GM19193 (cell line): ENCODE results near the gene CLEC19A.

Experiments
- POLR2A ChIP-seq: IDR thresholded peaks from 4 replicates; pipeline ENCODE4 v1.6.1; 2011; ENCODE audit not compliant: insufficient read depth, insufficient read length; ENCODE audit errors: extremely low read depth

Gene CLEC19A

GRCh38 chr16:19269098-19269497 lies 16.4 kb upstream of the CLEC19A start:
- no peak for TF ChIP-seq POLR2A

- no peak for TF ChIP-seq POLR2A
These were observed 11.2 kb upstream of the CLEC19A start for GRCh38 chr16:19274165-19274797.

- TF ChIP-seq POLR2A, result no peak
These were observed 7.1 kb upstream of the CLEC19A start for GRCh38 chr16:19278403-19278802.

GRCh38 chr16:19281246-19281645 lies 4.3 kb upstream of the CLEC19A start:
- no peak for TF ChIP-seq POLR2A

- TF ChIP-seq POLR2A, result no peak
These were observed 3.4 kb upstream of the CLEC19A start for GRCh38 chr16:19282101-19282500.

GRCh38 chr16:19283637-19284036 lies 1.9 kb upstream of the CLEC19A start:
- TF ChIP-seq POLR2A, result no peak

- no peak for TF ChIP-seq POLR2A
These were observed 1.3 kb upstream of the CLEC19A start for GRCh38 chr16:19284207-19284606.

GRCh38 chr16:19286827-19287226 lies 1.3 kb downstream of the CLEC19A start:
- TF ChIP-seq POLR2A, result no peak

GRCh38 chr16:19287241-19287640 lies 1.7 kb downstream of the CLEC19A start:
- TF ChIP-seq POLR2A, result no peak

GRCh38 chr16:19288872-19289799 lies 3.6 kb downstream of the CLEC19A start:
- TF ChIP-seq POLR2A, result no peak

GRCh38 chr16:19289811-19290485 lies 4.4 kb downstream of the CLEC19A start:
- TF ChIP-seq POLR2A, result no peak

GRCh38 chr16:19290860-19291259 lies 5.3 kb downstream of the CLEC19A start:
- no peak for TF ChIP-seq POLR2A

GRCh38 chr16:19291475-19291874 lies 5.9 kb downstream of the CLEC19A start:
- TF ChIP-seq POLR2A, result no peak

GRCh38 chr16:19292186-19292585 lies 6.7 kb downstream of the CLEC19A start:
- TF ChIP-seq POLR2A, result no peak

- no peak for TF ChIP-seq POLR2A
These were observed 8.7 kb downstream of the CLEC19A start for GRCh38 chr16:19294156-19294649.

- no peak for TF ChIP-seq POLR2A
These were observed 9.9 kb downstream of the CLEC19A start for GRCh38 chr16:19295393-19295792.

- no peak for TF ChIP-seq POLR2A
These were observed 11.9 kb downstream of the CLEC19A start for GRCh38 chr16:19297454-19297853.
